CD4-positive, alpha-beta T cell treated with Interleukin-17A for 4 hours (primary cell): ENCODE data around the gene SLC5A10.
A peak's percentile ranks its signal among the peaks of the same experiment; 100 is the strongest.
"Not testable (repeated sequence)": the region's sequence is repeated elsewhere in the genome, so short reads cannot be mapped to it uniquely, and the experiment has no call there.

ENCODE experiments used
- DNase-seq: peaks from one replicate; pipeline ENCODE4 v3.0.0-alpha.2; 2020; ENCODE audit warnings: mixed read lengths

Gene SLC5A10

DNA sequence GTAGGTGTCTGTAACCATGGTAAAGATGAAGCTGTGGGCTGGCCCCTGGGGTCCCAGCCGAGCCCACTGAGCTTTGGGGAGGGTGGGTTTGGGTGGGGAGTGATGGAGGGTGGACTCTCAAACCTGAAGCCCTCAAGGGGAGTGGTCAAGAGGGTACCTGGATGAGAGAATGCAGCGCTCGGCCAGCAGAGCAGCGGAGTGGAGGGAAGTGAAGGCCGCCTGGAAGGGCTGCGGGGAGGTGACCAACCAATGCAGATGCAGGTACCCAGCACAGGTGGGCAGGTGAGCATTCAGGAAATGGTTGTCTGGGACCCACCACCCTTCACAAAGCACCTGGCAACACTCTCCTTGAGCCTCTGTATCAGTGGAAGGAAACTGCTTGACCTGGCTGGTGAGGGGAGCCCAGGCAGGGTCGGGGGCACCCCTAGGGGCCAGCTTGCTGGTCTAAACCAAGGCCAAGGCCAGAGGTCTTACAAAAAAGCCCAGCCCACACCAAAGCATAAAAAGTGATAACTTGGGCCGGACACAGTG lies 3.4 kb upstream of the SLC5A10 start:
- DNase-seq = no peak

DNA sequence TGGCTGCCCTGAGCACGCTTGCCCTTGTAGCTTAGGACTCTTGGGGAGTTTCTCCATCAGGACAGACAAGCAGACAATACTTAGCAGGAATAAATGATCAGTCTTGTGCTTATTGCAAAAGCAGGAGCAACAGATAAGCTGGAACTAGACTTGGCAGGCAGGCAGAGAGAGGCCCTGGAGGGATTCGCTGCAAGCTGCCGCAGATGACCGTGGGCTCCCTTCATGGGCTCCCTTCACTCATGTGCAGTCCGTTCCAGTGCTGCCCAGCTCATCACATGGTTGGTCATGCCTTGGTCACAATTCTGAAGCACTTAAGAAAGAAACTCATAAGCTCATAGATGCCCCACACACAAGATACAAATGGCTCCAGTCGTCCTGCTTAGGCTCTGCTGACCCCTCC lies 2.4 kb upstream of the SLC5A10 start:
- no peak for DNase-seq

DNA sequence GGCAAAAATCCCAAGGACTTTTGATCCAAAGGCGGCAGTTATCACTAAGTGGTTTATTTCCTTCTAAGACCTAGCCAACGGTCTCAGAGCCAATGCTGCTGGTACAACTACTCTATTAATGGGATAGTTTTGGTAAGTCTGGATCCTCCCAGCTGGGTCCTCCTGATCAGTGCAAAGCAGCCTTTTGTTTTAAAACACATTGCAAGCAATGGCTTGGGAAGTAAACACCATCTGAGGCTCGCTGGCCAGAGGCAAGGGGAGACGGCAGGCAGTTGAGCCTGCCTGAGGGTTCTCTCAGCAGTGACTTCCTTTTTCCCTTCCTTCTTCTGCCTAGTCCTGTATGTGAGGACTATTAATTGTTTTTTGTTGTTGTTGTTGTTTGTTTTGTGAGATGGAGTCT lies 1.6 kb upstream of the SLC5A10 start:
- no peak for DNase-seq

DNA sequence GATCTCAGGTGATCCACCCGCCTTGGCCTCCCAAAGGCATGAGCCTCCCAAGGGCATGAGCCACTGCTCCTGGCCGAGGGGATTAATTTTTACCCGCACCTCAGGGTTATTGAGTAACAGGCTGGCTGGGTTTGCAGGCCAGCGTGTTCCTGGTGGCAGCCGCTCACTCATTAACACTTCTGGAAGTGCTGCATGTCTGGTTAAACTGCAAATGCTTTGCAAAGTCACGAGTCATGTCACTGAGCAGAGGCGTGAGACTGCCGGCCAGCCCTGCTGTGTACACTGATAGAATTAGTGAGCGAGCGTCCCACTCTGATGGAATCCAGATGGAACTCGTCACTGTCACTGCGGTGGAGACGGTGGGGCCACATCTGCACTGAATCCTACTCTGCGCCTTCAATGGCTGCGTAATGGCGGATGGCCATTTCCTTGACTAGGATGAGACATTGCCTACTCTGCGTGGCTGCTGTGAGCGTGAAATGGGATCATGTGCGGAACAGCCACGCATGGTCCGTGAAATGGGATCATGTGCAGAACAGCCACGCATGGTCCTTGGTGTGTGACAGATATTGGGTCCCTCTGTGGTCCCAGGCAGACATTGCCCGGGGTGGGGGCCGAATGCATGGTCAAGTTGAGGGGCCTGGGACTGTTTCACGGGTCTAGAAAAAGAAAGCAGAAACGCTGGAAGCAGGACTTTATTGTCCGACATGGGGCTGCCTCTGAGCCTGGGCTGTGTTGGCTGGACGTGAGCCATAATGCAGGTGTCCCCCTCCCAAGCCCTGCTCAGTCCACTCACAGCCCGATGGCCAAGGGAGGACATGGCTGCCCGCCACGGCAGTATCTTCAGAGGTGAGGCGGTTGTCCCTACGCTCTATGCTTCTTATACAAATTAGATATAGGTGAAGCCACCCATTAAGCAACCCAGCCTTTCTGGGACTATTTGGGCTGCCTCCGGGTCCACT lies 740 bp upstream of the SLC5A10 start:
- DNase-seq = no peak

DNA sequence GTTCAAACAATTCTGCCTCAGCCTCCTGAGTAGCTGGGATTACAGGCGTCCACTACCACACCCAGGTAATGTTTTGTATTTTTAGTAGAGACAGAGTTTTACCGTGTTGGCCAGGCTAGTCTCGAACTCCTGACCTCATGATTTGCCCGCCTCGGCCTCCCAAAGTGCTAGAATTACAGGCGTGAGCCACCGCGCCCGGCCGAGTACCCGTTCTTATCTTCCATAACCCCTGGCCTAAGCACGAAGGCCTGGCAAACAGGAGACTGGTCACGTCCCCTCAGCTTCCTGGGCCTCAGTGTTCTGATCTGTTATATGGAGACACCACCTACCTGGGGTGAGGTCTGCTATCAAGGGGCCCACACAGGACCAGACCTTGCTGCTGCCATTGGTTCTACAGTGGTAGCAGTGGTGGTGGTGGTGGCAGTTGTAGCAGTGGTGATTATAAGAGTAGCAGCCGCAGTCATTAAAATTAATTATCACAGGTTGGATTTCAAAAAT lies 1.3 kb downstream of the SLC5A10 start:
- DNase-seq = no peak

DNA sequence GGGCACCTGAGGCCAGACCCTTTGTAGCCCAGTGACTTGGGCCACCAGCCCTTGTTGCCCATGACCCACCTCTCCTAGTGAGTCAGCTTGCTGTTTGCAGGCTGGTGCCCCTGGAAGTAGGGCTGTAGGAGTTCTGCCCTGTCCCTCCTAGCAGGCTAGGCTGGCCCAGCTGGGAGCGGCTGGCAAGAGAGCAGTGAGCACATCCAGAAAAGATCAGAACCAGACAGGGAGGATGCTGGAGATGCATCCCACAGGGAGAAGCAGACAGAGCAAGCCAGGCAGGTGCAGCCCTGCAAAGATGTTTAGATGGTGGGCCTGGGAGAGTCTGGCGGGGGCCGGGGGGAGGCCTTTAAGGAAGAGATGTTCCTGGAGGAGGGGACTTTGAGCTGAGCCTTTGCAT lies 2.4 kb downstream of the SLC5A10 start:
- no peak for DNase-seq

DNA sequence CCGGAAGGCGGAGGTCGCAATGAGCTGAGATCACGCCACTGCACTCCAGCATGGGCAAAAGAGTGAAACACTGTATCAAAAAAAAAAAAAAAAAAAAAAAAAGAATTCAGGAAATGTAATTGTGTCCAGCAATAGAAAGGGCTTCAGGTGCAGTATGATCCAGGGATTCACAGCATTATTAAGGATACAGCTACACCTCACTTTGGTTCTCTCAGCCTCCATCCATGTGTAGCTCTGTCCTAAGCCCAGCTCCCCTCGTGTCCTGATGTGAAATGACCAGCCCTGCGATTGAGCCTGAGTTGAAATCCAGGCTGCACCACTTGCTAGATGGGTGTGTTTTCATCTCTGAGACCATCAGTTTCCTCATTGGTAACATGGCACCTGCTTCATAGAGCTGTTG lies 3.0 kb downstream of the SLC5A10 start:
- DNase-seq = no peak

DNA sequence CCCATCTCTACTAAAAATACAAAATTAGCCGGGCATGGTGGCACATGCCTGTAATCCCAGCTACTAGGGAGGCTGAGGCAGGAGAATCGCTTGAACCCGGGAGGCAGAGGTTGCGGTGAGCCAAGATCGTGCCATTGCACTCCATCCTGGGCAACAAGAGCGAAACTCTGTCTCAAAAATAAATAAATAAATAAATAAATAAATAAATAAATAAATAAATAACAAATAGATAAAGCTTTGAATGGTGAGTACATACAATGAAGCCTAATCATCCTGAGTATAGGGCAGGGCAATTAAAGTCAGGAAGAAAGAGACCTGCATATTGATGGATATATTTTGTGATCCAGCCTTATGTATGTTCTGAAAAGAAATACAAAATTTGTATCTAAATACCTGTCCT lies 4.1 kb downstream of the SLC5A10 start:
- not testable (repeated sequence) for DNase-seq

DNA sequence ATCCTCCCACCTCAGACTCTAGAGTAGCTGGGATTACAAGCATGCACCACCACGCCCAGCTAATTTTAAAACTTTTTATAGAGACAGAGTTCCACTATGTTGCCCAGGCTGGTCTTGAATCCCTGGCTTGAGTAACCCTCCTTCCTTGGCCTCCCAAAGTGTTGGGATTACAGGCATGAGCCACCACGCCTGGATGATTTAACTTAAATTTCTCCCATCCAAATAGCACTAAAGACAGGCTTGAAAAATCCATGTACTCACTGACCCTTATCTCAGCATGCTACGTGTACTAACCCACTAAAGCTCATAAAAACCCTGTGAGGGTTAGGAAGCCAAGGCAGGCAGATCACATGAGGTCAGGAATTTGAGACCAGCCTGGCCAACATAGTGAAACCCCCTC lies 4.6 kb downstream of the SLC5A10 start:
- DNase-seq = no peak

DNA sequence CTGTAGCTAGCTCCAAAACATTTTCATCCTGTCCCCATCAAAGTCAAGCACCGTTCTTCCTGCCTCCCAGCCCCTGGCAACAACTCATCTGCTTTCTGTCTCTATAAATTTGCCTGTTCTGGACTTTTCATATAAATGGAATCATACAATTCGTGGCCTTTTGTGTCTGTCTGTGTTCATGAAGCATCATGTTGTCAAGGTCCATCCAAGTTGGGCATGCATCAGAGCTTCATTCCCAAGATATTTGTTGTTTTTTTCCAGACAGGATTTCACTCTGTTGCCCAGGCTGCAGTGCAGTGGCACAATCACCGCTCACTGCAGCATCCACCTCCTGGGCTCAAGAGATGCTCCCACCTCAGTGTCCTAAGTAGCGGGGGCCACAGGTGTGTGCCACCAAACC lies 5.9 kb downstream of the SLC5A10 start:
- DNase-seq = no peak

DNA sequence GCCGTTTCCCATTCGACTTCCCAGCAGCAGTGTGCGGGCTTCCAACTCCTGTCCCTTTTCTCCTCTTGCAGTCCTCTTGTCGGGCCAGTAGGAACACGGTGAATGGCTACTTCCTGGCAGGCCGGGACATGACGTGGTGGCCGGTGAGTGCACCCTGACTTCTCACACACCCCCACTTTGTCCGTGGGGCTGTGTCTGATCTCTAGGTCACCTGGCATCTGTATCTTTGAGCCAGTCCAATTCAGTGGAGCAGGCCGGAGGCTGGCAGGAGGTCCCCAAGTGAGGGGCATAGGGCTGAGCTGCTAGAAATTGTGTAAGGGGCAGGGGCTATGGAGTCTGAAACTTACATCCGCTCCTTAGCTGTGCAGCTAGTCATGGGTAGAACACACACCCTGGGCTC lies 6.6 kb downstream of the SLC5A10 start:
- no peak for DNase-seq

DNA sequence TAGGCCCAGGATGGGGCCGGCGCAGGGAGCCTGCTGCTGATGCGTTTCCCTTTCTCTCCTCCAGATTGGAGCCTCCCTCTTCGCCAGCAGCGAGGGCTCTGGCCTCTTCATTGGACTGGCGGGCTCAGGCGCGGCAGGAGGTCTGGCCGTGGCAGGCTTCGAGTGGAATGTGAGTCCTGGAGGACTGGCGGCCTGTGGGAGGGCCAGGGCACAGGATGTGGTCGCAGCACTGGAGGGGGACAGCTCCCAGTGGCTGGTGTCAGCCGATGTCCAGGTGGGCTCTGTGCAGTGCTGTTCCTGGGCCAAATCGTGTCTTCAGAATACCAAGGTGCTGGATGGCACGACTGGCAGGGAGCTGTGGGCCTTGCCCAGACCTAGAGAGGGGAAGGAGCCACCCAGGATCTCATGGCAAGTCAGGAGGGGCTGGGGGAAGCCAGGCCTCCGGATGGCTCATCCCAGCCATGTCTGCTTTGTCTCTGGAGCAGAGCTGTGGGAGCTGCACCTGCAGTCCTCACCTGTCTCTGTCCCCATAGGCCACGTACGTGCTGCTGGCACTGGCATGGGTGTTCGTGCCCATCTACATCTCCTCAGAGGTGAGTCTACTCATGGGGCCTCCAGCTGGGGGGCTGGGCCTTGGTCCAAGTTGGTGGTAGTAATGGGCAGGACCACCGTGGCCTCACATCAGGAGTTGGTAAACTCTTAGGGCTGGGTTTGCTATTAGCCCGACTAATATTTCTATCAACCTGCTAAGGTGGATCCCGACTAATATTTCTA lies 7.3 kb downstream of the SLC5A10 start:
- no peak for DNase-seq

DNA sequence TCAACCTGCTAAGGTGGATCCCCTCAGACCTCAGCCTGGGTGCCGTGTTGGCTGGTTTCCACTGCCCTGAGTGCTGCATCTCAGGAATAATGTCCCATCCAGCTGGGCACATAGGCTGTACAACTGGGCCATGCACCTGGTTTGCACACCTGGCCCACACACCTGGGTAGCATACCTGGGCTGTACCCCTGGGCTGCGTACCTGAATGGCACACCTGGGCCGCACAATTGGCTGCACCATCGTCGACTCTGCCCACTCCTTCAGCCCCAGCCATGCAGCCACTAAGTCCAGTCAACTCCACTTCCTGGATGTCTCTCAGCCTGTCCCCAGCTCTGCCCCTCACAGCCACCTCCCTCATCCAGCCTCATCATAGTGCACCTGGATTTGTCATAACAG lies 7.9 kb downstream of the SLC5A10 start:
- DNase-seq = no peak

DNA sequence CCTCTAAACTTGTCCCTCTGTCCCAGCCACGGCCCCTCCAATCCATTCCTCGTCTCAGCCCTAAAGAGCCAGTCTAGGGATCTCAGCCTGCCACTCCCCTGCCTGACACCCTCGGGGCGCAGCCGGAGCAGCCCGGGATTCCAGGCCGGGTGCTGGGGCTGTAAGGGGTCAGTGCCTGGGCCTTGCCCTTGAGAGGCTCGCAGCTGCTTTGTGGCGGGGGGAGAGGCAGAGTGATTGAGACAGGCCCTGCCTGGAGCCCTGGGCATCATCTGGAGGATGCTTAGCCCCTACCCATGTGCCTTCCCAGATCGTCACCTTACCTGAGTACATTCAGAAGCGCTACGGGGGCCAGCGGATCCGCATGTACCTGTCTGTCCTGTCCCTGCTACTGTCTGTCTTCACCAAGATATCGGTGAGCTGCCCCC lies 8.3 kb downstream of the SLC5A10 start:
- no peak for DNase-seq

DNA sequence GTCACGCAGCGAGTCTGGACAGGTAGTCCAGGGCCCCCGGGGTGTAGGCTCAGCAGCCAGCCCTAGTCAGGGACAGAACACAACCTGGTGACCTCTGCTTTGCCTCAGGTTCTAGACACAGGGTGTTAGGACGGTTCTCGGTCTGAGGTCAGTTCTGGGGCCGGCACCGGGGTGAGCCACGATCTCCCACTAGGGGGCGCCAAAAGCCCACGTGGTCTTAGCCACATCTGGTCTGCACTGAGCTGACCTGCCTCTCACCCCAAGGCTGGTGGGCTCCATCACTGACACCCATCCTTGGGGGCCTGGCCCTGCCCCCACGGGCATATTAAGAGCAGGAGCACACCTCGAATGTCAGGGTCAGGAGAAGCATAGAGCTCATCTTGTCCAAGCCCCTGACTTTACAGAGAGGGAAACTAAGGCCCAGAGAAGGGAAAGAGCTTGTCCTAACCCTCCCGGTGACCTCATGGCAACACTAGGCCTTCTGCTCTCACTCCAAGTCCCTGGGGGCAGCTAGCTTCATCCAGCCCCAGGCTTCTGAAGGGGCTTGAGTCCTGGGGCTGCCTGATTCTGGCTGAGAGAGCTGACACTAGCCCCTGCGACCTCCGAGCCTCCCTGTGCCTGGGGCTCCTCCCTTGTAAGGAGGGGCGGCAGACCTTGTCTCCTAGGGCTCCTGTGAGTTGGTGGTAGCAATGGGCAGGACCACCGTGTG lies 9.0 kb downstream of the SLC5A10 start:
- peak; percentile 89 for DNase-seq

DNA sequence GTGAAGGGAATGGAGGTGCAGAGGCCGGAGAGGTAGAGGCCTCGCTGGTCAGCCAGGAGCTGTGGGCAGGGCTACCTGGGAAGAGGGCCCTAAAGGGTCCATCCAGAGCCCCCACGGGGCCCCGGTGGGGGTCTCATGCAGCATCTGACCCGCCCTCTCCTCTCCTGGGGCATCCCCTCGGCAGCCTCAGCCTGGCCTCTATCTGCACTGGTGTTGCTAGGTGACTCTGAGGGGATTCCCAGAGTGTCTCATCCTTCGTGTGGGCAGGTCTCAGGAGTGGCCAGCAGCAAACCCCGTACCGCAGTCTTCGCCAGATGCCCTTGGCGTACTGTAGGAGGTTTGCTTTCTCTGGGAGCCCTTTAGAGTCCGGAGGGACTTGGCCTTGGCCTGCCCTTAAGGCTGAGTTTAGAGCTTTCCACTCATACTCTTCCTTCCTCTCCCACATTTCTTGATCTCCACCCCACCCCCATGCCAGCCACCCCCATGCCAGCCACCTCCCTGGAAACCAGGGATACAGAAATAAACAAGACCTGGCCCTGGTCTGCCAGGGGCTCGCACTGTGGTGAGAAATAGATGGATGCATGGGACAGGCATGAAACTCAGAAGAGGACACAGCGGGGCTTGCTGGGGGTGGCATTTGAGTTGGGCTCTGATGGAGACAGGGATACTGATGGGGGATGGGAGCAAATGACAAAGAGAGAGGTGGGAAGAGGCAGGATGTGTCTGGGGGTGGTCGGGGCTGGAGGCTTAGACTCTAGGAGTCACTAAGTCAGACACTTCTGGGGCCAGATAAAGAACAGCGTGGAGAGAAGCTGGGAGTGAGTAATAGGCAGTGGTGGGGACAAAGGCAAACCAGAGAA lies 9.9 kb downstream of the SLC5A10 start:
- DNase-seq = no peak

DNA sequence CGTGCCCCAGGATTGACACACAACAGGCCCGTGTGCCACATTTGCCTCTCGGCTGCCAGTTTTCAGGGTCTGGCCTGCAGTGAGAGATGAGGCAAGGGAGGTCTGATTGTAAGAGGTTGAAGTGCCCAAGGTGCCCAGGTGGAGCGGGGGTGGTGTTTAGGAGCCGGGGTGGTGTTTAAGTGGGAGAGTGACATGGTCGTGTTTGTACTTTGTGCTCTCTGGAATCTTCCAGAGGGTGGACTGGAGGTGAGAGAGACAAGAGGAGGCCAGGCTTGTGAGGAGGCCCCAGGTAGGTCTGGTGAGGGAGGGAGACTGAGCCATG lies 10.5 kb downstream of the SLC5A10 start:
- no peak for DNase-seq

DNA sequence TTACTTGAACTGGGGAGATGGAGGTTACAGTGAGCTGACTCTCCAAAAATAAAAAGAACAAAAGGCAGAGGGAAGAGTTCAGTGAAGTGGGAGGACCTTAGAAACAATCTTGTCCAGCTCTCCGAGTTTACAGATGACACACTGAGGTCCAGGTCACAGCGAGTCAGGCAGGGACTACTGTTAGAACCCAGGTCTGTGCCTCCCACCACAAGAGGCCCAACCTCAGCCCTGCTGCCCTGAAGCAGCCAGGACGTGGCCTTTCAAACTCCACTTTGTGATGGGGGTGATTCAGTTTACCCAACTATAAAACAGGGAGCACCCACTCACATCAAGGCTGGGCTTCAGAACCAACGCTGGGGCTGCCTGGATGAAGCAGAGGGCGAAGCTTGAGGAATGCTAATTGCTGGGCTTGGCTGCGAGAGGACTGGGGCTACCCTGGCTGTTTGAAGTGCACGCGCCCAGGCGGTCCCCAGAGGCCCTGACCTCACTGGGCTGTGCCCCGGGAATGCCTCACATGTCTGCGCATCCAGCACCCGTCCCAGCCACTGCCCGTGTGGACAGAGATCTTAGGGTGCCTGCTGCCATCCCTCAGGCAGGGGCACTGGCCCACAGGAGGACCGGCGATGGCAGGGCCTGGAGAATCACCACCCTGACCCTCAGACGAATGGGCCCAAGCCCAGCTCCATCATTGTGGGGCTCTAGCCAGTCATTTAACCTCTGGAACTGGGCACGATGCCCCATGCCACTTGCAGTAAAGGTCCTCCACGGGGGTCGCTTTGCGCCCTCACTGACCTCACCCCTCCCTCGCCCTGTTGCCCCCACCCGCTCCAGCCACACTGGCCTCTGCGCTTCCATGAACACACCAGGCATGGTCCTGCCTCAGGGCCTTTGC lies 11.4 kb downstream of the SLC5A10 start:
- no peak for DNase-seq

DNA sequence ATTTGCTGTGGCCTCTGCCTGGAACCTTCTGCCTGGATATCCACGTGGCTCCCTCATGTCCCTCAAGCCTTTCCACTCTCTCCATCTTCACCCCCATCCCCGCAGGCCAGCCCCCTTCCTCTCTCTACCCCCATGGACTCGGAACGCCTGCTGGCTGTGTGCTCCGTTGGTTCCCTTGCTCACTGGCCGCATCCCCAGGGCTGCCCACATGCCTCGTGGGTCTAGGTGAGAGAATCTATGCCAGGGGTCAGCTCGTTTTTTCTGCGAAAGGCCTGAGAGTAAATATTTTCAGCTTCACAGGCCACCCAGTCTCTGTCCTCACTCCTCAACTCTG lies 12.0 kb downstream of the SLC5A10 start:
- DNase-seq = no peak

DNA sequence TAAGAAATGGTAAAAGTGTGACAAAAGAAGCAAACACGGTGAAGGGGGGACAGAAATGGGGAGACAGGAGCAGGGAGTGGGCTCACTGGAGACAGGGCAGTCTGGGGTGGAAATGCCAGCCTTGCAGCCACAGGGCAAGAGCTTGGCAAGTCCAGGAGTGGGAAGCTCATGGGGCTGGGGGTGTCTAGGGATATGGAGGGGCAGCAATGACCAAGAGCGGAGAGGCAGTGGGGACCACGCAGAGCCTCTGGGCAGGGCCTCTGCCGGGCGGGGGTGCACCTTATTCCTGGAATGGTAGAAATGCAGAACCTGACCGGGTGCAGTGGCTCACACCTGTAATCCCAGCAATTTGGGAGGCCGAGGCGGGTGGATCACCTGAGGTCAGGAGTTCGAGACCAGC lies 12.6 kb downstream of the SLC5A10 start:
- DNase-seq = no peak

DNA sequence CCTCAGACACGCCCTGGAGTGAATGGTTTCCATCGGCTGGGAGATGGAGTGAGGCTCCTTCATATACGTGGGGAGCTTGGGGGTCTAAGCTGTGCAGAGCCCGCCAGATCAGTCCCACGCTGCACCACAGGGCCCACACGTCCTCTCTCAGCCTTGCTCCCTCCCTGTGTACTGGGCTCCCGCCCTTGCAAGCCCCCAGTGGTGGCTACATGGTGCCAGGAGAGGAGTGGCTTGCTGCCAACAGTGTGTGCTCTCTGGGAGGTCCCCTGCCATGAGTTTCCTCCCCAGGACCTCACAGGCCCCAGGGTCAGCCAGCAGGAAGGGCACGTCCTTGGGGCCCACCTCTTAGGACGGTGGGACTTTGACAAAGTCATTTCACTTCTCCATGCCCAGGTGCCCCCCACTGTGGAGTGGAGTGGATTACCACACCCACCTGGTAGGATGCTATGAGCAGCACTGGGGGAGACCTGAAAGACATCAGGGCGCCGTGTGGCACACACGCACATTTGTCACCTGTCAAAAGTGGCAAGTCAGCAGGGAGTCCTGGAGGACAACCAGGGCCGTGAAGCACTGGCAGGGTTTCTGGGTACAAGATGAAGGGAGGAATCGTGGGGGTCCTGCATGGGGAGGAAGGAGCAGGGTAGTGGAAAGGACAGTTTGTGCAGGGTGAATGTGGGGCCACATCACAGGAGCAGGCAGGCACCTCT lies 13.7 kb downstream of the SLC5A10 start:
- no peak for DNase-seq
